CD1c-positive myeloid dendritic cell (primary cell): ENCODE data around the gene TMEM19.
"Not testable (repeated sequence)": the region's sequence is repeated elsewhere in the genome, so short reads cannot be mapped to it uniquely, and the experiment has no call there.

Experiments
- DNase-seq: peaks from one replicate; pipeline ENCODE4 v3.0.0-alpha.2; 2016; ENCODE audit errors: extremely low spot score

Gene TMEM19

DNA sequence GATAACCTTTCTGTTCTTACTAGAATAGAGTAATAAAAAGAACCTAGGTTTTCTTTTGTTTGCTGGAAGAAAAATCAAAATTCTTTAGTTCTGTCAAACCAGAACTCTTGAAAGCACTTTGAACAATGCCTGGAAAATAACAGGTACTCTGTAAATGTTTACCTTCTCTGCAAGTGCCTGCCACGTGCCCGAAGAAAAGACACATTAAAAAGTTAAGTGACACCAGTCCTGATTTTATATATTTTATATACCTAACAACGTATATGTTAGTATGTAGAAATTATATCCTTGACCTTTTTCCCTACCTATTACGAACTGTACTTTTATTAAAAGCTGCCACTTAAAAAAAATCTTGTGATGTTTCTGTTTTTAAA, 20.8 kb upstream of the TMEM19 start:
- DNase-seq = no peak

DNA sequence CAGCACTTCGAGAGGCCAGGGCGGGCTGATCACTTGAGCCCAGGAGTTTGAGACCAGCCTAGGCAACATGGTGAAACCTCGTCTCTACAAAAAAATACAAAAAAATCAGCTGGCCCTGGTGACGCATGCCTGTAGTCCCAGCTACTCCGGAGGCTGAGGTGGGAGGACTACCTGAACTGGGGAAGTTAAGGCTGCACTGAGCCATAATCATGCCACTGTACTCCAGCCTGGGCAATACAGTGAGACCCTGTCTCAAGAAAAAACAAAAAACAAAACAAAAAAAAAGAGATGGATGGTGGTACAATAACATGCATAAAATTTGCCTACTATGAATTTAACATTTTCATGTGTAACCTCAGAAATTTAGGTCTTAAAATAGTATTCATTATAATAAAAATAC, 19.6 kb upstream of the TMEM19 start:
- DNase-seq = no peak

DNA sequence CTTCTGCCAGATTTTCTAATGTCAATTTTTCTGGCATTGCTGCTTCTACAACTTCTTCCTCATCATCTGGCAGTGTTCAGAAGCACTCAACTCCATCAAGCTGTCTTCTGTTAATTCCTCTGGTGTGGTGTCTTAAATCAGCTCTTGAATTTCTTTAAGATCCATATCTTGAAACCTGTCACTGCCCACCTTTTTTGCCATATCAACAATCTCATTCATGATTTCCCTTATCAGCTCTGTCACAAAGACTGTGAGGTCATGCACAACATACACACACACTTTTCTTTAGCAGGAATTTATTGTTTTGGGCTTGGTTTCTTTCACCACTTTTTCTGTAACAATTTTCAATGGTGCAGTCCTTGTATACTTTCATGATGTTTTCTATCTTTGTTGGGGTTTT, 14.6 kb upstream of the TMEM19 start:
- no peak for DNase-seq

DNA sequence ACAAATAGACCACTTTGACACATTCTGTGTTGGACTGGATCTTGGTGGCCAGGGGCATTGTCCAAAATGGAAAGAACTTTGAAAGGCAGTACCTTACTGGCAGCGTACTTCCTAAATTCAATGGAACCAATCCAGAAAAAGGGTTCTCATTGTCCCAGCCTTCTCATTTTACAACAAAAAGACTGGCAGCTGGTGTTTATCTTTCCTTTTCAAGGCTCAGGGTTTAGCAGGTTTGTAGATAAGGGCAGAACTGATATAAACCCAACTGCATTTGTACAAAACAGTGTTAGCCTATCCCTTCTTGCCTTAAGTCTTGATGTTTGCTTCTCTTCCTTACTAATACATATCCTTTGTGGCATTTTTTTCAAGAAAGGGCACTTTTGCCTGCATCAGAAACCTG, 14.1 kb upstream of the TMEM19 start:
- no peak for DNase-seq

DNA sequence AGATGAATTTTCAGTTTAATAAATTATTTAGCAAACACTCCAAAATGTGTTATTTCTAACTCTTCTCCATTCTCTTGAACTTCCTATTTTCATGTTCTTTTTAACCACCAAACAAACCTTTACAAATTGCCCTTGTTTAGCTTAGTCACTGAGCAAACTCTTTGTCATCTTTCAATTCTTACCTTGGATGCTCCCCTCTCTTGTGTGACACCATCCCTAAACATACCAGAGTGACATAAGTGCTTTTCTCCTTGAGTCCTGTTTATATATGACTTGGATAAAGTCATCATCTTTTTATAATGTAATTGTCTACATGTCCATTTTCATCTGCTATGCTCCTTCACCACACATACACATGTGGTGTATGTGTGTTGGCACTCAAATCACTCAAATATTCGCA, 3.4 kb upstream of the TMEM19 start:
- no peak for DNase-seq

DNA sequence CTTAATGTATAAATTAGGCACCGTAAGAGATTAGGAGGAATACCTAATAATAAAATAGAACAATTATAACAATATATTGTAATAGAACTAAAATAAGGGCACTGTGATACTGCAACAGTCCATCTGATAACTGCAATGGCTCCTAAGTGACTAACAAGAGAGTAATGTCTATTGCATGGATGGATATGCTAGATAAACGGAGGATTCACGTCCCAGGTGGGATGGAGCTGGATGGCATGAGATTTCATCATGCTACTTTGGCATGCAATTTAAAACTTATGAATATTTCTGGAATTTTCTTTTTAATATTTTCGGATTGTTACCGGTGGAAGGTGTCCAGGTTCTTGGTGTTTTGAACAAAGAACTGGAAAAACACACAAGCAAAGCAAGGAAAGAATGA, 2.2 kb upstream of the TMEM19 start:
- DNase-seq = no peak

DNA sequence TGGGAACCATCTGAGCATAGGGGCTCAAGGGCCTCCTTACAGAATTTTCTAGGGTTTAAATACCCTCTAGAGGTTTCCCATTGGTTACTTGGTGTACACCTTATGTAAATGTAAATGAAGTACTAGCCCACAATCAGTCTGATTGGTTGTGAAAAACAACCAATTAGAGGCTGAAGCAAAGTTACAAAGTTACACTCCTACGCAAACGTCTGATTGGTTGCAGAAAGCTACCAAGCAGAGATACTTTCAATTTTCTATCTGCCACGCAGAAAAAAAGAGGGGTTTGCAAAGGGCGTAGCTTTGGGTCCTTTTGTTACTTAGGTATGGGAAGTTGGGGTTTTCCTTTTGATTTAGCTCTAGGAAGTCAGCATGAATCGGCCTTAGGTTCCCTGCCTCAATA, 1.8 kb upstream of the TMEM19 start:
- peak; percentile 51 for DNase-seq

DNA sequence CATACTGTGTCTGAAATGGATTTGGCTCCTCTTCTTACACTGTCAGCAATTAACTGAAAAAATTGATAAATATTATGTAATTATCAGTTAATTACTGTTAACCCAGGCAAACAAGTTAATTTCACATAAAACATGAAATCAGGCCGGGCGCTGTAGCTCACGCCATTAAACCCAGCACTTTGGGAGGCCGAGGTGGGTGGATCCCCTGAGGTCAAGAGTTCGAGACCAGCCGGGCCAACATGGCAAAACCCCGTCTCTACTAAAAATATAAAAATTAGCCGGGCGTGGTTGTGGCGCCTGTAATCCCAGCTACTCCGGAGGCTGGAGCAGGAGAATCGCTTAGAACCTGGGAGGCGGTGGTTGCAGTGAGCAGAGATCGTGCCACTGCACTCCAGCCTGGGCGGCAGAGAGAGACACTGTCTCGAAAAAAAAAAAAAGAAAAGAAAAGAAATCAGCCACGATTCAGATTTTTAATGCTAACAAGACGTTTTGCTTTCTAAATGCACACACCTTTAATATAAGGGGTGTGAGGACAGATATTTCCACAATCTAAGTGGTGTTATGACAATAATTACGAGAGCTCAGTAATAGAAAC, 473 bp upstream of the TMEM19 start:
- DNase-seq = no peak

DNA sequence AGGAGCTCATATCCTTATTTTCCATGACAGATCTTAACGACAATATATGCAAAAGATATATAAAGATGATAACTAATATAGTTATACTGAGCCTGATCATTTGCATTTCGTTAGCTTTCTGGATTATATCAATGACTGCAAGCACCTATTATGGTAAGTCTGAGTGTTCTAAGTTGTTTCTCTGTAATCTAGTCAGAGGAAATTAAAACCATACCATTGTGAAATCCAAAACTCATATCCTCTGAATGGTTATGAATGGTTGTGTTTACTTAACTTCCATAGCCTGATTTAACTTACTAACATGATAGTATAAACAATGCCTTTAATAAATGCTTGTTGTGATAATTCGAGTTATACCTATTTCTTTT, 760 bp downstream of the TMEM19 start:
- peak; percentile 37 for DNase-seq

DNA sequence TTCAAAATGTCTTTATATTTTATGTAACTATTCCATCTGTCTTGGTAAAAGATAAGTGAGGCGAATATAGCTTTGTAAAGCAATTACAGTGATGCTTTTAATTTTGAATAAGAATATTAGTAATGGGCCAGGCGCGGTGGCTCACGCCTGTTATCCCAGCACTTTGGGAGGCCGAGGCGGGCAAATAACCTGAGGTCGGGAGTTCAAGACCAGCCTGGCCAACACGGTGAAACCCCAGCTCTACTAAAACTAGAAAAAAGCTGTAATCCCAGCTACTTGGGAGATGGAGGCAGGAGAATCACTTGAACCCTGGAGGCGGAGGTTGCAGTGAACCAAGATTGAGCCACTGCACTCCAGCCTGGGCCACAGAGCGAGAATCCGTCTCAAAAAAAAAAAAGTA, 1.3 kb downstream of the TMEM19 start:
- not testable (repeated sequence) for DNase-seq

DNA sequence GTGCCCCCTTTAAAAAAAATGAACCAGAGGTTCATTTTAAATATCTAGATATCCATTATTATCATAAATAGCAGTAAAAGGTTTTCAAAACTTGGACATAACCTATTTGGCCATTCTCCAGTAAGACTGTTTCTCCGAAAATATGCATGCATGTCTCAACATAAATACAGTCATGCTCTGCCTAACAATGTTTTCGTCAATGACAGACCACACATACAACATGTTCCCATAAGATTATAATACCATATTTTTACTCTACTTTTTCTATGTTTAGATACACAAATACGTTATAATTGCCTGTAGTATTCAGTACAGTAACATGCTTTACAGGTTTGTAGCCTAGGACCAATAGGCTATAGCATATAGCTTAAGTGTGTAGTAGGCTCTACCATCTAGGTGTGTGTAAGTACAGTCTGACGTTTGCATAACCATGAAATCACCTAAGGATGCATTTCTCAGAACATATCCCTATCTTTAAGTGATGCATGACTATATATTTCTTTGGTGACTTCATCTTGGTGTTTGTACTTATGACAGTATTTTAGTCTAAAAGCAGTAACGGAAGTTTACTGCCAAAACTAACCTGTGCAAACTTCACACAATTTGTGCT, 3.2 kb downstream of the TMEM19 start:
- no peak for DNase-seq

DNA sequence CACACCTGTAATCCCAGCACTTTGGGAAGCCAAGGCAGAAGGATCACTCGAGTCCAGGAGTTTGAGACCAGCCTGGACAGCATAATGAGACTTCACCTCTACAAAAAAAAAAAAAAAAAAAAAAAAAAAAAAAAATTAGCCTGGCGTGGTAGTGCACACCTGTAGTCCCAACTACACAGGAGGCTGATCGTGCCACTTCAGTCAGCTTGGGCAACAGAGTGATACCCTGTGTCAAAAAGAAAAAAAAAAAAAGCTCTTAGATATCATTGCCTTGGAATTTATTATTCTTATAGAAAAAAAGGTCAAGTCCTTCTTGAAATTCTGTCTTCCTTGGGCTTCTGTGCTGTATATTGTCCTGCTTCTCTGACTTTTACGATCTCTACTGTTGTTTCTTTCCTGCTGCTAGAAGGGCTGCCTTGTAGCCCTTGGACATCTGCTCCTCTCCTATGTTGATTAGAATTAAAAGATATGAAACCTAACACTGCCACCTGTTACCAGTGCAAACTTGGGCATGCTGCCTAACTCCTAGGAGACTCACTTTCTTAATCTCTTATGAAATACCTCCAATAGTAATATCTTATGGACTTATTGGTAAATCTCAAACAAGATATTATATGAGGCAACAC, 5.7 kb downstream of the TMEM19 start:
- no peak for DNase-seq

DNA sequence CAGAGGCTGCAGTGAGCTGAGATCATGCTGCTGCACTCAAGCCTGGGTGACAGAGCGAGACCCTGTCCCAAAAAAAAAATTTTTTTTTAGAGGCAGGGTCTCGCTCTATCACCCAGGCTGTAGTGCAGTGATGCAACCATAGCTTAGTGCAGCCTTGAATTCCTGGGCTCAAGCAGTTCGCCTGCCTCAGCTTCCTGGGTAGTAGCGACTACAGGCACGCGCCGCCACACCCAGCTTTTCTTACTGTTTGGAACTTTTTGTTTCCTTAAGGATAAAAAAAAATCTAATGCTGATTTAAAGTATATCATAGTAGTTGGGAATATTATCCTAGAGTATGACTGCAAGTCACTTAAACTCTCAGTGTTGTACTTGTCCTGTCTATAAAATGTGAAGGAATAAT, 7.2 kb downstream of the TMEM19 start:
- DNase-seq = no peak

DNA sequence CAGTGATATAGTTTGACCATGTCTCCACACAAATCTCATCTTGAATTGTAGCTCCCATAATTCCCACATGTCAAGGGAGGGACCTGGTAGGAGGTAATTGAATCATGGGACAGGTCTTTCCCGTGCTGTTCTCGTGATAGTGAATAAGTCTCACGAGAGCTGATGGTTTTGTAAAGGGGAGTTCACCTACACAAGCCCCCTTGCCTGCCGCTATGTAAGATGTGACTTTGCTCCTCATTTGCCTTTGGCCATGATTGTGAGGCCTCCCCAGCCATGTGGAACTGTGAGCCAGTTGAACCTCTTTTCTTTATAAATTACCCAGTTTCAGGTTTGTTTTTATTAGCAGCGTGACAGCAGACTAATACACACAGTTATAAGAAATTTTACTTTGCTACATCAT, 7.8 kb downstream of the TMEM19 start:
- DNase-seq = not testable (repeated sequence)

DNA sequence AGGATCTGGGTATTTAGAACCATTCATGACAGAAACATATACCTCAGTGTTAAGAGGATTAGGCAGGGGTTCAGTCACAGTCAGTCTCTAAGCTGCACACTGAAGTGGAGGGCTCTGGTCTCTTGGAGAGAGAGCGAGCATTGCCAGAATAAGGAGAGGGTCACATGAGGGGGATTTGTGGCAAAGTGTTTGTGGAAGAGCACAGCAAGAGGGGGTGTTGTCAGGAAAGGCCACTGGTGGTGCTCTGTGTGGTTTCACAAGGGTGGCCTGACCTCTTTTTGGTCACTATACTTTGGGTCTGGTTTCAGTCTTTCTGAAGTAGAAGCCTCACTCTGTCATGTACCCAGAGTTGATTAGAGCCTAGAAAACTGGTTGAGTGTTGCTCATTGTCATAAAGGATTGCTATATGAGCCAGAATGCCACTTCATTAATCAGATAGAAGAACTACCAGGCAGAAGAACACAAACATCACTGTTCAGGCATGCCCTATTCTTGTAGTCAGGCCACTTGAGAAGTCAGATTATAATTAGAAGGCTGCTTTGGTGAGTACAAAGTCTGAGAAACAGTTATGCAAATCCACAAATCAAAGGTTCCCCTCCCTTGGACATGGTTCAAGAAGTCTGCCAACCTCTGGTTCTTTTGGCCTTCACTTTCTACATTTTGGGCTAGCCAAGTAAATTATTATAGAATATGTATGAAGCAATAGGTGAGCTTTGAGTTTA, 8.4 kb downstream of the TMEM19 start:
- DNase-seq = no peak

DNA sequence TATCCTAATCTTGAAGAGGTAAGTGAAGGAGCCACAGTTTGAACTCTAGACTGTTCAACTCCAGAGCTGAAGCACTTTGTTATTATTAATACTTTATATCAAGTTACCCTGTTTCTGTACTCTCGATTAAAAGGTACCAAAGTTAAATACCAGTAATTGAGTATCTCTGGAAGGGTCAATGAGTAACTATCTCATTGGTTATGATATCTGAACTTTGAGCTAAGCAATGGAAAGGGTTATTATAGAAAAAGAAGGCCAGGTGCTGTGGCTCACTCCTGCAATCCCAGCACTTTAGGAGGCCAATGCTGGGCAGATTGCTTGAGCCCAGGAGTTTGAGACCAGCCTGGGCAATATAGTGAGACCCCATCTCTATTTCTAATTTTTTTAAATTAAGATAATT, 9.9 kb downstream of the TMEM19 start:
- DNase-seq = no peak

DNA sequence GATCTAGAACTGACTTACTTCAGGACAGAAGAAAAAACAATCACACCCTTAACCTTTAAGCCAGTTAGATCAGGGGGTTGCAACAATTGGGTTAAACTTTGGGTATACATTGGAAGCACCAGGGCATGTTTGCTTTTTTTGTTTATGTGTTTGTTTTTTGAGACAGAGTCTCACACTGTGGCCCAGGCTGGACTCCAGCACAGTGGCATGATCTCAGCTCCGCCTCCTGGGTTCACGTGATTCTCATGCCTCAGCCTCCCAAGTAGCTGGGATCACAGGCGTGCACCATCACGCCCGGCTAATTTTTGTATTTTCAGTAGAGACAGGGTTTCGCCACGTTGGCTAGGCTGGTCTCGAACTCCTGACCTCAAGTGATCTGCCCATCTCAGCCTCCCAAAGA, 16.3 kb downstream of the TMEM19 start:
- not testable (repeated sequence) for DNase-seq

DNA sequence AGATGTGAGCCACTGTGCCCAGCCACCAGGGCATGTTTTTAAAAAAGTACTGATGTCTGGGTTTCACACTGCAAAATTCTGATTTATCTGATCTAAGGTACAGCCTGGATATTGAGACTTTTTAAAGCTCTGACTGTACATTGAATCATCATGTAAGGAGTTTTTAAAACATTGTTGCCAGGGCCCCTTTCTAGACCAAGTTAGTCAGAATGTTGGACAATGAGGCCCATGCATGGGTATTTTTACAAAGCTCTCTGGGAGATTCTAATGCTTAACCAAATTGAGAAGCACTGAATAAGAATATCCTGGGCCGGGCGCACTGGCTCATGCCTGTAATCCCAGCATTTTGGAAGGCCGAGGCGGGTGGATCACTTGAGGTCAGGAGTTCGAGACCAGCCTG, 16.7 kb downstream of the TMEM19 start:
- no peak for DNase-seq

DNA sequence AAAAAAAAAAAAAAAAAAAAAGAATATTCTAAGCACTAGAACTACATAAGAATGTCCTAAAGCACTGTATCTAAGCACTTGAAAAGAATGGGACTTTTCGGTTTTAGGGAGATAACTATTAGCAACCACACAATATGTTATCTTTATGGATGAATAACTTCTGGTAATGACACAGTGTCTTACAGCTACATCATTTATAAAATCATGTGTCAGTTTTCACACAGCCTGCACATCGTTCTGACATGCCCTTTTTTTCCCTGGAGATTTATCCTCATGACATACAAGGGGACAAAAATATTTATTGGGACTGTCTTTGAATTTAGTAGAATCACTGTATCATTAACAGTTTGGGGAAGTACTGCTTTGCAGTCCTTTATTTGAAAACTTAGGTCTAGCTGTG, 17.3 kb downstream of the TMEM19 start:
- no peak for DNase-seq

DNA sequence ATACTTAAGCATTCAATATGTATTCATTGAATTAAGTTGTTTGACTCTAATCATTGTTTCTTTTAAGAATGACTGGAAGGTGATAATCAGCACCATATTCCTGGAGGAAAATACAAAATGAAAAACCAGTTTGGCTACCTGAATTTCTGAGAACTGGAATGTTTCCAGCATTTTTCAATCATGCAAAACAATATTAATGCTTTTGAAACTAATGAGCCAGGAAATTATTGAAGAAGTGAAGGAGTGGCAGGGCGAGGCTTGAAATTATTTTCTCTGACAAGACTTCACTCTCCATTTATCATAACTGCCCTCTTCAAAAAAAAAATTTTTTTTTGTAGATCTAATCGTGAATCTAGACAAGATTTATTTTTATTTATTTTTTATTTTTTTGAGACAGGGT, 19.0 kb downstream of the TMEM19 start:
- no peak for DNase-seq

DNA sequence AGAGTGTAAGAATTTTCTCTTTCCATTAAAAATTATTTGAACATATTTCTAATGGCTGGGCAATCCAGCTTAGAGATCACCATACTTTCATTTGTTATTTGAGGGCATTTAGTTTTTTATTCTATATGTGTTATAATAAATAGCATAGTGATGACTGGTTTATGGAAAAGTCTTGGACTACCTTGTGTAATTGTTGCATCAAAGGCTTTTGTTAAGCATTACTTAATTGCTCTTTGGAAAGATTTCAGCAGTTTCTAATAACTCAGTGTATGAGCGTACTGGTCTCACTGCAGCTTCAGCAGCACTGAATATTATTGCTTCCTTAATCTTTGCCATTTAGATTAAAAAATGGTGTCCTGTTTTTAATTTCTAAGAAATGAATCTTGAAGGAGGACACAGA, 22.8 kb downstream of the TMEM19 start:
- no peak for DNase-seq

DNA sequence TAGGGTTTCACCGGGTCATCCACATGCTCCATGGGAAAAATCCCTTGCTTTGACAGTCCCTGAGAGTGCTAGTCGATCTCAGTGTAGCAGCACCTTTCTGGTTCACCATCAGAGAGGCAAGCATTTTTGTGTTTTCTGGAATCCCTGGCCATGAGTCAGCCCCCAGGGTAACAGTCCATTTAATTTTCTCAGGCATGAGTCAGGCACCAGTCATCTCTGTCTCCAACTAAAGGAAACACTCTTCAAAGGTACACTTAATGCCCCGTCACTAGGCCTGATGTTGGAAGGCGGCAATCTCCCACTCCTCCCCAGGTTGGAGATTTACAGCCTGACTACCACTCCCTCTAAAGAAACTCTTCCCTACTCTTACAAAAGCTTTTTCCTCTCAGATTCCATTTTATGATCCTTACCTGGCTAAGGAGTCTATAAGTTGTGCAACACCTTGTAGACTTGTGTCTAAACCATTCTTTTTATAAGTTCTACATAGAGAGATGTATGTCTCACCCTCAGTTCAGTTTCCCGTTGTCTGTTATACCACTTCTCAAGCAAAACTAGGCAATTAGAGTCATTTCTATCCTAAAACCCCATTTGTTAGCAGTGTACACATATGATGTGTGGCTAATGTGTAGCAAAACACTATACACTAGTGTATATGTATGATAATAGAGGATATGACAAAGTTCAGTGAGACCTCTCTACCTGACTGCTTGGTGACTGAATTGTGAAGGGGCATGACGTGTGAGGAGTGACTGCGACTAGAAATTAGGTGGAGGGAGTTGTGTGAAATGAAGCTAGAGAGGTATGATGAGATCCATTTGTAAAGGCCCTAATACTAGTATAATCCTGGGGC, 24.6 kb downstream of the TMEM19 start:
- DNase-seq = no peak
